ENCODE measurements around the gene SLC13A3. TPM values are rescaled to one million over a fixed set of nuclear protein-coding genes. Genes with fewer than 3 reads are reported as not detected.

SLC13A3 gene
- polyA plus RNA-seq, 2 of the 4 experiments (the other 2 are of a cell fraction): 0.19 TPM; not detected in 1

DNA sequence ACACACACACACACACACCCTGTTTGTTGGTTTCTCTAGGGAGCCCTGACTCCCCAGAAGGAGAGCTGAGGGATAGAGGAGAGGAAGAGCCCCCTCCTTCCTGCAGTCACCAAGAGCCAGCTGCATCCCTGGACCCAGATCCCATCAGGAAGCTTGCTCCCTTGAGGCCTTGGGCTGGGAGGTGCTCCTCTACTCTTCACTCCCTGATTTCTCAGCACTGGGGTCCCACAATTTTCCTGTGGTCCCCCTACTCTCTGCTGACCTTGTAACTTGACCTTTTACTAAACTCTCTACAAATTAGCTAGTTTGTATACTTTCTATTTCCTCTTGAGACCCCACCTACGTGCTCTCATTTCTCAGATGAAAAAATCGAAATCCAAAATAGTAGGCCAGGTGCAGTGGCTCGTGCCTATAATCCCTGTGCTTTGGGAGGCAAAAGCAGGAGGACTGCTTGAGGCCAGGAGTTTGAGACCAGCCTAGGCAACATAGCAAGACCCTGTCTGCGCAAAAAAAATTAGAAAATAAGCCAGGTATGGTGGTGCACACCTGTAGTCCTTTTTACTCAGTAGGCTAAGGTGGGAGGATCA, 95.8 kb downstream of the SLC13A3 start:
- no peak for TF ChIP-seq BHLHE40 (IDR thresholded peaks at IDR 0.05; ENCODE audit: low read depth, low read length)
- TF ChIP-seq E2F6 (IDR thresholded peaks at IDR 0.05; ENCODE audit: borderline replicate concordance, low read depth): no peak
- no peak for TF ChIP-seq EHF (CRISPR knock-in tag; IDR thresholded peaks at IDR 0.05)
- FAIRE-seq (no peak), DNase-seq (ENCODE audit: low read depth in 1 of 2, low spot score in 1 of 2) (no peak), ATAC-seq (no peak)
- WGBS (ENCODE audit: missing lambda C conversion rate): 18% methylated on average over 4 of the region's 4 CpGs
- Histone ChIP-seq H3K9me3 (no peaks in the 10 kb centered on the region), H3K4me1 (peaks cover 8% of the 10 kb centered on the region; the same call in 1 of the 3 replicates), H3K4me3 (no peak overlapping the region), H3K4me2 (no peak overlapping the region), H3K27ac (no peak overlapping the region)
- CTCF ChIA-PET: no interaction called here
- POLR2A ChIA-PET: no interaction called here

- Histone ChIP-seq H3K9me3 (no peaks in the 10 kb centered on the region), H3K4me2 (no peak overlapping the region), H3K27ac (no peak overlapping the region), H3K4me1 (peaks cover 8% of the 10 kb centered on the region; the same call in 1 of the 3 replicates), H3K4me3 (no peak overlapping the region)
- WGBS (ENCODE audit: missing lambda C conversion rate): 34% methylated on average over 3 of the region's 3 CpGs
- no peak for DNase-seq (ENCODE audit: low read depth in 1 of 2, low spot score in 1 of 2)
- FAIRE-seq: no peak
- ATAC-seq: no peak
- TF ChIP-seq NFE2L2 (conservative IDR thresholded peaks at IDR 0.05; ENCODE audit: low read length) (no peak), RNF2 (IDR thresholded peaks at IDR 0.05; ENCODE audit: borderline replicate concordance, low read depth) (no peak), HOXB5 (CRISPR knock-in tag; IDR thresholded peaks at IDR 0.05) (no peak), POLR2A (IDR thresholded peaks at IDR 0.05; ENCODE audit: low read length) (no peak), MYC (IDR thresholded peaks at IDR 0.05; ENCODE audit: borderline replicate concordance, low read length) (no peak), POLR2AphosphoS2 (conservative IDR thresholded peaks at IDR 0.05; ENCODE audit: low read length) (no peak), BCL3 (IDR thresholded peaks at IDR 0.05) (no peak), KDM1A (IDR thresholded peaks at IDR 0.05; ENCODE audit: low read depth) (no peak), BHLHE40 (IDR thresholded peaks at IDR 0.05; ENCODE audit: low read depth, low read length) (no peak), KDM5A (IDR thresholded peaks at IDR 0.05) (no peak), FOSL2 (IDR thresholded peaks at IDR 0.05) (no peak), FOSL2 (CRISPR knock-in tag; IDR thresholded peaks at IDR 0.05) (no peak), RARB (CRISPR knock-in tag; IDR thresholded peaks at IDR 0.05) (no peak), RAD21 (conservative IDR thresholded peaks at IDR 0.05 in 1 of 2, IDR thresholded peaks at IDR 0.05 in 1 of 2) (no peak), E2F6 (IDR thresholded peaks at IDR 0.05; ENCODE audit: borderline replicate concordance, low read depth) (no peak), TFCP2L1 (CRISPR knock-in tag; IDR thresholded peaks at IDR 0.05) (no peak)
- TF ChIP-seq, protein P1, sequence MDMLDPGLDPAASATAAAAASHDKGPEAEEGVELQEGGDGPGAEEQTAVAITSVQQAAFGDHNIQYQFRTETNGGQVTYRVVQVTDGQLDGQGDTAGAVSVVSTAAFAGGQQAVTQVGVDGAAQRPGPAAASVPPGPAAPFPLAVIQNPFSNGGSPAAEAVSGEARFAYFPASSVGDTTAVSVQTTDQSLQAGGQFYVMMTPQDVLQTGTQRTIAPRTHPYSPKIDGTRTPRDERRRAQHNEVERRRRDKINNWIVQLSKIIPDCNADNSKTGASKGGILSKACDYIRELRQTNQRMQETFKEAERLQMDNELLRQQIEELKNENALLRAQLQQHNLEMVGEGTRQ (IDR thresholded peaks at IDR 0.05): no peak
- ChIA-PET CTCF (interaction anchor here (0.6 kb wide), 1 partner anchor 194 kb away, joined by 4 read pairs; no protein-coding TSS in a partner anchor), POLR2A (no interaction called here)
Observed at GRCh38 chr20:46554828-46555227, 96.4 kb downstream of the SLC13A3 start.

- no peak overlapping the region for H3K4me3 ChIP-seq
- FAIRE-seq (no peak), ATAC-seq (no peak), DNase-seq (ENCODE audit: low read depth in 1 of 2, low spot score in 1 of 2) (no peak)
- POLR2A ChIA-PET: no interaction called here
- H3K27ac ChIP-seq: no peak overlapping the region
- peaks cover 8% of the 10 kb centered on the region; the same call in 1 of the 3 replicates for H3K4me1 ChIP-seq
- CTCF ChIA-PET: interaction anchor here (1.0 to 4.5 kb wide), 2 partner anchors 8 to 12 kb away, joined by 3 to 35 read pairs; no protein-coding TSS in a partner anchor
- TF ChIP-seq EHF (CRISPR knock-in tag; IDR thresholded peaks at IDR 0.05) (no peak), ZFP36 (IDR thresholded peaks at IDR 0.05; ENCODE audit: borderline replicate concordance, partially characterized antibody) (no peak), CEBPB (IDR thresholded peaks at IDR 0.05) (no peak), KDM1A (IDR thresholded peaks at IDR 0.05; ENCODE audit: low read depth) (no peak), RARB (CRISPR knock-in tag; IDR thresholded peaks at IDR 0.05) (no peak), MYC (IDR thresholded peaks at IDR 0.05; ENCODE audit: borderline replicate concordance, low read length) (no peak), HDAC2 (IDR thresholded peaks at IDR 0.05) (no peak), GATA3 (IDR thresholded peaks at IDR 0.05; ENCODE audit: borderline replicate concordance) (no peak)
- no peak overlapping the region for H3K4me2 ChIP-seq
- no peaks in the 10 kb centered on the region for H3K9me3 ChIP-seq
- 76% methylated on average over 3 of the region's 3 CpGs for WGBS (ENCODE audit: missing lambda C conversion rate)
Observed at GRCh38 chr20:46553926-46554325, 97.3 kb downstream of the SLC13A3 start.
